ENCODE data around the gene FBXO34. TPM values are rescaled to one million over a fixed set of nuclear protein-coding genes. Genes with fewer than 3 reads are reported as not detected.
A peak's percentile ranks its signal among the peaks of the same experiment; 100 is the strongest.

The FBXO34 gene
- total and polyA plus RNA-seq, 9 of the 15 experiments (the other 6 are each of a cell fraction or from before 2014, with no cell fraction given): 6.3 to 24.9 (median 16.2) TPM

GRCh38 chr14:55256586-55256985 is 14.6 kb upstream of the FBXO34 start (continued):
- TF ChIP-seq XRCC3 (IDR thresholded peaks at IDR 0.05) (no peak), ZBTB8A (IDR thresholded peaks at IDR 0.05; ENCODE audit: partially characterized antibody) (no peak), HDAC1 (IDR thresholded peaks at IDR 0.05) (no peak), DIDO1 (tag; IDR thresholded peaks at IDR 0.05; ENCODE audit: low read depth) (no peak), ZKSCAN8 (CRISPR knock-in tag; IDR thresholded peaks at IDR 0.05) (no peak), HMBOX1 (IDR thresholded peaks at IDR 0.05) (no peak), CBX8 (IDR thresholded peaks at IDR 0.05; ENCODE audit: borderline replicate concordance, extremely low read depth, low read depth, low read length, poor library complexity, severe bottlenecking) (no peak)

- H3K79me2 ChIP-seq (ENCODE audit: control insufficient read depth, insufficient read depth, low read length): no peaks in the 10 kb centered on the region
- no peak overlapping the region for H3K4me3 ChIP-seq
- in situ Hi-C loops (cut with MboI) (no loop called here), intact Hi-C loops (cut with micrococcal nuclease) (no loop called here)
- no peaks in the 10 kb centered on the region for H3K9me1 ChIP-seq (ENCODE audit: control insufficient read depth, insufficient read depth, low read length)
- no peak overlapping the region for H3K27ac ChIP-seq (ENCODE audit: extremely low read depth, low read depth, low read length)
- POLR2A ChIA-PET: interaction anchor here (1.0 kb wide), 1 partner anchor 13 kb away, joined by 3 read pairs; no protein-coding TSS in a partner anchor
- CTCF ChIA-PET (ENCODE audit: low intra/inter-chr PET ratio): no interaction called here
- DNase-seq (ENCODE audit: extremely low read depth in 1 of 4, low spot score in 3 of 4) (peak in 1 of 4 experiments; percentile 12), FAIRE-seq (peak; percentile 32), ATAC-seq (peak; percentile 36; the same call in 2 of the 3 replicates)
- WGBS (ENCODE audit: insufficient coverage, low coverage, missing lambda C conversion rate): 32% methylated on average over 4 of the region's 4 CpGs
- no peaks in the 10 kb centered on the region for H4K20me1 ChIP-seq (replicated peaks; ENCODE audit: control insufficient read depth, insufficient read depth, low read length)
- no peak overlapping the region for H3K4me2 ChIP-seq (ENCODE audit: insufficient read depth, low read length)
- 0 out of 2 replicates have a peak, but pooled peaks cover 2% of the 10 kb centered on the region for H3K9me3 ChIP-seq (replicated peaks; ENCODE audit: control insufficient read depth, insufficient read depth, low read depth, low read length)
- H3K4me1 ChIP-seq (replicated peaks in 1 of 2; ENCODE audit: control insufficient read depth in 2 of 2, insufficient read depth in 2 of 2, low read length in 2 of 2): no peaks in the 10 kb centered on the region; a peak in 2 of 5 replicates
- H3K9ac ChIP-seq (ENCODE audit: insufficient read depth in 1 of 2, low read depth in 2 of 2, low read length in 2 of 2): no peak overlapping the region
- no peaks in the 10 kb centered on the region for H3K36me3 ChIP-seq (ENCODE audit: control insufficient read depth, insufficient read depth, low read length)
- no peaks in the 10 kb centered on the region for H3K27me3 ChIP-seq (ENCODE audit: control insufficient read depth in 2 of 2, insufficient read depth in 2 of 2, low read length in 2 of 2)
- BruUV-seq (replicated peaks): no TSS peak
- H2AFZ ChIP-seq (ENCODE audit: low read depth, low read length): peak overlapping the region; percentile 76
- peak; percentile 28; the same call in 1 of the 2 replicates for TF ChIP-seq GABPB1 (CRISPR knock-in tag; IDR thresholded peaks at IDR 0.05)
- TF ChIP-seq EZH2 (IDR thresholded peaks at IDR 0.05; ENCODE audit: borderline replicate concordance, low read depth, low read length): no peak
- TF ChIP-seq ETV6 (IDR thresholded peaks at IDR 0.05; ENCODE audit: borderline replicate concordance in 1 of 2, low read depth in 2 of 2, low read length in 1 of 2): no peak
- no peak for TF ChIP-seq ETV6 (CRISPR knock-in tag; IDR thresholded peaks at IDR 0.05; ENCODE audit: borderline replicate concordance)
- no peak for TF ChIP-seq PTBP1 (IDR thresholded peaks at IDR 0.05; ENCODE audit: low read depth, low read length)
- no peak for TF ChIP-seq JUNB (CRISPR knock-in tag; conservative IDR thresholded peaks at IDR 0.05)
- no peak for TF ChIP-seq ESRRB (CRISPR knock-in tag; IDR thresholded peaks at IDR 0.05; ENCODE audit: borderline replicate concordance)
Measured at GRCh38 chr14:55265197-55265596, 6.0 kb upstream of the FBXO34 start.
